RWPE1 (cell line): Measurements from ENCODE around the gene POLR2H.

ENCODE experiments used
- CTCF ChIA-PET: fragments of 350-600 bp; sonication (Branson Sonifier 250); formaldehyde crosslinking; extraction: SDS; loops from one replicate; lab custom pipeline; 2021; lab: Yijun Ruan, JAX
- POLR2A ChIA-PET: fragments of 400-600 bp; formaldehyde crosslinking; extraction: SDS; loops from one replicate; lab custom pipeline; 2020; ENCODE audit warnings: antibody characterized with exemption; ENCODE audit not compliant: low non-redundant PET; lab: Yijun Ruan, JAX
- DNase-seq: peaks from one replicate; pipeline ENCODE4 v3.0.0; 2012; ENCODE audit warnings: low spot score
- H3K27ac ChIP-seq: fragments of 450-650 bp; 2 replicates; pipeline ENCODE4 v1.5.1; 2017
- TF ChIP-seq, protein P1 (sequence below): fragments of 450-650 bp; conservative IDR thresholded peaks from 2 replicates; pipeline ENCODE4 v1.5.1; 2017; ENCODE audit warnings: low read depth, mild to moderate bottlenecking

Gene POLR2H

DNA sequence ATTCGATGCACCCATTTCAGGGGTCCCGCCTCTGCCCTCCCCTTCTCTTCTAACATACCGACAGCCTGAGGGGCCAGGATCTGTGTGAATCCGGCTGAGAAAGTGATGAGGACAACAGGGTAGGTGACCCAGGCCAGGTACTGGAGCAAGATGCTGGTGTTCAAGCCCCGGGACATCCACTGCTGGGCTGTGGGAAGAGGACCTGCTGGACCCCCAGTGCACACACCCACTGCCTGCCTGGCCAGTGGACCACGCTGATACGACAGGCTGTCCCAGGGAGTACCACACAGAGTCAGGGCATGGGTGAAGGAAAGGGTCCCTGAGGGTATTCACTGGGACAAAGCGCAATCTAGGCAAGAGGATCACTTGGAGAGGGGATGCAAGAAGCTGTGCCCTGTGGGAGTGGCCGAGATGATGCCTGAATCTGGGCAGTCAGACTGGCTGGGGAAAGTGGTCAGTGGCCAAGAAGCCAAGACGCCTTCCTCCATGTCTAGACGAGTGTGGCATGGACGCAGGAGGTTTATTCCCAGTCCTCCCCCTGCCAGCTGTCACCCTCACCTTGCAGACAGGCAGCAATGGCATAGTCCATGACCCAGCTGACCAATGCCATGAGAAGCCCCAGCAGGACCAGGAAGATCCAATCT, 3.3 kb upstream of the POLR2H start:
- no peak for DNase-seq
- ChIA-PET CTCF (interaction anchor here (1.1 kb wide), 1 partner anchor 20 kb away, joined by 4 read pairs; no protein-coding TSS in a partner anchor), POLR2A (interaction anchor here (0.6 kb wide), 1 partner anchor 15 kb away, joined by 7 read pairs; no protein-coding TSS in a partner anchor)
- H3K27ac ChIP-seq, result no peak overlapping the region
- TF ChIP-seq, protein P1, sequence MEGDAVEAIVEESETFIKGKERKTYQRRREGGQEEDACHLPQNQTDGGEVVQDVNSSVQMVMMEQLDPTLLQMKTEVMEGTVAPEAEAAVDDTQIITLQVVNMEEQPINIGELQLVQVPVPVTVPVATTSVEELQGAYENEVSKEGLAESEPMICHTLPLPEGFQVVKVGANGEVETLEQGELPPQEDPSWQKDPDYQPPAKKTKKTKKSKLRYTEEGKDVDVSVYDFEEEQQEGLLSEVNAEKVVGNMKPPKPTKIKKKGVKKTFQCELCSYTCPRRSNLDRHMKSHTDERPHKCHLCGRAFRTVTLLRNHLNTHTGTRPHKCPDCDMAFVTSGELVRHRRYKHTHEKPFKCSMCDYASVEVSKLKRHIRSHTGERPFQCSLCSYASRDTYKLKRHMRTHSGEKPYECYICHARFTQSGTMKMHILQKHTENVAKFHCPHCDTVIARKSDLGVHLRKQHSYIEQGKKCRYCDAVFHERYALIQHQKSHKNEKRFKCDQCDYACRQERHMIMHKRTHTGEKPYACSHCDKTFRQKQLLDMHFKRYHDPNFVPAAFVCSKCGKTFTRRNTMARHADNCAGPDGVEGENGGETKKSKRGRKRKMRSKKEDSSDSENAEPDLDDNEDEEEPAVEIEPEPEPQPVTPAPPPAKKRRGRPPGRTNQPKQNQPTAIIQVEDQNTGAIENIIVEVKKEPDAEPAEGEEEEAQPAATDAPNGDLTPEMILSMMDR, result no peak

DNA sequence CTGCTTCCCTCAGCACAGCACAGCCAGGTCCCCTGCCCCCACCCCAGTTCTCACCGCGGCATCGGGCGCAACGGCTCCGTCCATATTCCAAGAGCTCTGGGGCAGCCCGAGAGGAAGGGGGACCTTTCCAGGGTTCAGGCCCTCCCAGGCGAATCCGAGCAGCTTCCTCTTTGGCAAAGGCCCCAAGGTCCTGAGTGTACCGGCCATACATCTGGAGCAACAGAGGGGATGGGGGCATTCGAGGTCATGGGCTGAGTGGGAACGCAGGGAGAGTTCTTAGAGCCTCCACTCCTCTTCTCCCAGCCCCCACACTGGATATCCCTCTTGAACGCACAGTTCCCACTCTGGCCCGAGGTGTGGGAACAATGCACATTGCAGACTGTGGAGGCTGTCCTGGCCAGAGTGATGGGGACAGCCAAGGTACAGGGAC, 2.6 kb upstream of the POLR2H start:
- no peak for DNase-seq
- TF ChIP-seq, protein P1, result no peak
- POLR2A ChIA-PET, result interaction anchor here (0.6 kb wide), 1 partner anchor 16 kb away, joined by 7 read pairs; no protein-coding TSS in a partner anchor
- CTCF ChIA-PET, result interaction anchor here (0.6 to 1.1 kb wide), 2 partner anchors 20 to 21 kb away, joined by 3 to 4 read pairs; no protein-coding TSS in a partner anchor
- H3K27ac ChIP-seq, result peak overlapping the region; percentile 21; the same call in 1 of the 2 replicates

- no peak for DNase-seq
- TF ChIP-seq, protein P1, result no peak
- CTCF ChIA-PET, result interaction anchor here (0.6 kb wide), 1 partner anchor 22 kb away, joined by 3 read pairs; no protein-coding TSS in a partner anchor
- H3K27ac ChIP-seq, result peak overlapping the region; percentile 21; the same call in 1 of the 2 replicates
- POLR2A ChIA-PET, result interaction anchor here (0.5 kb wide), 1 partner anchor 151 kb away, joined by 5 read pairs; no protein-coding TSS in a partner anchor
Observed at GRCh38 chr3:184359610-184360009, 1.9 kb upstream of the POLR2H start.

GRCh38 chr3:184360070-184360928, 1.2 kb upstream of the POLR2H start:
- TF ChIP-seq, protein P1, result no peak
- ChIA-PET POLR2A (interaction anchor here (0.5 kb wide), 1 partner anchor 152 kb away, joined by 5 read pairs; no protein-coding TSS in a partner anchor), CTCF (interaction anchor here (0.9 kb wide), 1 partner anchor 14 kb away, joined by 3 read pairs; no protein-coding TSS in a partner anchor)
- H3K27ac ChIP-seq, result peak overlapping the region; percentile 99
- no peak for DNase-seq

GRCh38 chr3:184360929-184361531, 480 bp upstream of the POLR2H start:
- ChIA-PET POLR2A (interaction anchor here (0.8 kb wide), 1 partner anchor 26 kb away, joined by 5 read pairs; no protein-coding TSS in a partner anchor), CTCF (interaction anchor here (0.9 to 1.8 kb wide), 2 partner anchors 15 kb away, joined by 3 to 6 read pairs; no protein-coding TSS in a partner anchor)
- TF ChIP-seq, protein P1, result no peak
- no peak for DNase-seq
- peak overlapping the region; percentile 99 for H3K27ac ChIP-seq
